Hepatocyte (in vitro differentiated cells): Measurements from ENCODE around the gene ARHGAP12.

Experiments
- CTCF ChIP-seq: fragments of 200-600 bp; sonication (generic); IDR thresholded peaks from 2 replicates; pipeline ENCODE4 v1.5.1; 2016; ENCODE audit warnings: antibody characterized with exemption, mild to moderate bottlenecking; ENCODE audit not compliant: poor library complexity
- EZH2 ChIP-seq: fragments of 200-600 bp; sonication (generic); IDR thresholded peaks from 2 replicates; pipeline ENCODE4 v1.6.1; 2016; ENCODE audit warnings: antibody characterized with exemption, mild to moderate bottlenecking, borderline replicate concordance
- EZH2phosphoT487 ChIP-seq: fragments of 200-600 bp; sonication (generic); IDR thresholded peaks from one replicate; pipeline ENCODE4 v1.6.1; 2018; ENCODE audit warnings: antibody characterized with exemption, mild to moderate bottlenecking, low read depth, moderate library complexity; ENCODE audit not compliant: unreplicated experiment, severe bottlenecking

- TF ChIP-seq CTCF, result no peak
- no peak for TF ChIP-seq EZH2
- TF ChIP-seq EZH2phosphoT487, result no peak
Measured at GRCh38 chr10:31765541-31765940, 163.1 kb downstream of the ARHGAP12 start.
